Dedifferentiated amniotic fluid mesenchymal stem cell (primary cell): Measurements from ENCODE around the gene ULK4.
"Not testable (repeated sequence)": the region's sequence is repeated elsewhere in the genome, so short reads cannot be mapped to it uniquely, and the experiment has no call there.

Experiments used
- DNase-seq: peaks from one replicate; pipeline ENCODE4 v3.0.0-alpha.2; 2016; ENCODE audit errors: extremely low spot score

Gene ULK4

GRCh38 chr3:41872157-41872556, 89.7 kb downstream of the ULK4 start:
- DNase-seq, result no peak

DNA sequence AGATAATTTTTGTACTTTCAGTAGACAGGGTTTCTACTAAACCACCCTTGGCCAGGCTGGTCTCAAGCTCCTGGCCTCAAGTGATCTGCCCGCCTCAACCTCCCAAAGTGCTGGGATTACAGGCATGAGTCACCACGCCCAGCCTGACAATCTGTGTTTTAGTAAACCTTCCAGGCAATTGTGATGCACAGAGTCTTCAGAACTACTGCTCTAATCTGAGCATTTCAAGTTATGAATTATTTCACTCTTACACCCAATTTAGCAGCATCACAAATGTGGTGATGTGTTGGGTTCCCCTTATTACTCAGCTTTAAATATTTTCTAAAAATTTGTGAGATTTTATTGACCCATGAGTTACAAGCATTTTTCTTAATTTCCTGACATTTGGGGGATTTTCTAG, 94.4 kb downstream of the ULK4 start:
- DNase-seq, result no peak

GRCh38 chr3:41866298-41866697, 95.6 kb downstream of the ULK4 start:
- no peak for DNase-seq

- DNase-seq, result no peak
These were observed 98.9 kb downstream of the ULK4 start for GRCh38 chr3:41863024-41863423.

DNA sequence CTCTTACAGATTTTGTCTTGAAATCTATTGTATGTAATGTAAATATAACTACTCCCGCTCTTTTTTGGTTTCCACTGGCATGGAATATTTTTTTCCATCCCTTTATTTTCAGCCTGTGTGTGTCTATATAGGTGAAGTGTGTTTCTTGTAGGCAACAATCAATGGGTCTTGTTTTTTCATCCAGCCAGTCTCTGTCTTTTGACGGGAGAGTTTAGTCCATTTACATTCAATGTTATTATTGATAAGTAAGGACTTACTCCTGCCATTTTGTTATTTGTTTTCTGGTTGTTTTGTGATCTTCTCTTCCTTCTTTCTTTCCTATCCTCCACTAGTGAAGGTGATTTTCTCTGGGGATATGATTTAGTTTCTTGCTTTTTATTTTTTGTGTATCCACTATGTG, 101.4 kb downstream of the ULK4 start:
- DNase-seq, result not testable (repeated sequence)

GRCh38 chr3:41854956-41855355, 106.9 kb downstream of the ULK4 start:
- no peak for DNase-seq

- DNase-seq, result no peak
These were observed 108.2 kb downstream of the ULK4 start for GRCh38 chr3:41853540-41854196.

GRCh38 chr3:41848753-41849574, 112.9 kb downstream of the ULK4 start:
- DNase-seq, result no peak

GRCh38 chr3:41847679-41848078, 114.2 kb downstream of the ULK4 start:
- no peak for DNase-seq

- no peak for DNase-seq
These were observed 115.1 kb downstream of the ULK4 start for GRCh38 chr3:41846850-41847249.

DNA sequence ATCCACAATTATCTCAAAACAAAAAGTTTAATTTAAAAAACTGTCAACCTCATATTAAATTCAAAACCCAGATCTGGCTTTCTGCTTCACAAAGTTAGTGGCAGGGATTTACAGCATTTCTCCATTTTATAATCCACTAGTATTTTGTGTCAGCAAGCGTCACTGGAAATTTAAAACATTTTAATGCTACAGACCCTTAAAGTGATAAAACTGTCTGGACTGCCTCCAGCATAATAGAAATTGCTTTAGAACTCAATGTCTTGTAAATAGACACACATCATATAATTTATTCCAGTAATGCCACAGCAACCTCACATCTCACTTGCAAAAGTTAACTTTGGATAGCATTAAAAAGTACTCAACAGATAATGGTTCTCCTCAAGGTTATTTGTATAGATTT, 116.1 kb downstream of the ULK4 start:
- DNase-seq, result no peak

DNA sequence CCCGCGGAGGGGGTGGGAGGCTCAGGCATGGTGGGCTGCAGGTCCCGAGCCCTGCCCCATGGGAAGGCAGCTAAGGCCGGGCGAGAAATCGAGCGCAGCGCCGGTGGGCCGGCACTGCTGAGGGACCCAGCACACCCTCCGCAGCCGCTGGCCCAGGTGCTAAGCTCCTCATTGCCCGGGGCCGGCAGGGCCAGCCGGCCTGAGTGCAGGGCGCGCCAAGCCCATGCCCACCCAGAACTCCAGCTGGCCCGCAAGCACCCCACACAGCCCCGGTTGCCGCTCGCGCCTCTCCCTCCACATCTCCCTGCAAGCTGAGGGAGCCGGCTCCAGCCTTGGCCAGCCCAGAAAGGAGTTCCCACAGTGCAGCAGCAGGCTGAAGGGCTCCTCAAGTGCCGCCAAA, 117.6 kb downstream of the ULK4 start:
- not testable (repeated sequence) for DNase-seq

DNA sequence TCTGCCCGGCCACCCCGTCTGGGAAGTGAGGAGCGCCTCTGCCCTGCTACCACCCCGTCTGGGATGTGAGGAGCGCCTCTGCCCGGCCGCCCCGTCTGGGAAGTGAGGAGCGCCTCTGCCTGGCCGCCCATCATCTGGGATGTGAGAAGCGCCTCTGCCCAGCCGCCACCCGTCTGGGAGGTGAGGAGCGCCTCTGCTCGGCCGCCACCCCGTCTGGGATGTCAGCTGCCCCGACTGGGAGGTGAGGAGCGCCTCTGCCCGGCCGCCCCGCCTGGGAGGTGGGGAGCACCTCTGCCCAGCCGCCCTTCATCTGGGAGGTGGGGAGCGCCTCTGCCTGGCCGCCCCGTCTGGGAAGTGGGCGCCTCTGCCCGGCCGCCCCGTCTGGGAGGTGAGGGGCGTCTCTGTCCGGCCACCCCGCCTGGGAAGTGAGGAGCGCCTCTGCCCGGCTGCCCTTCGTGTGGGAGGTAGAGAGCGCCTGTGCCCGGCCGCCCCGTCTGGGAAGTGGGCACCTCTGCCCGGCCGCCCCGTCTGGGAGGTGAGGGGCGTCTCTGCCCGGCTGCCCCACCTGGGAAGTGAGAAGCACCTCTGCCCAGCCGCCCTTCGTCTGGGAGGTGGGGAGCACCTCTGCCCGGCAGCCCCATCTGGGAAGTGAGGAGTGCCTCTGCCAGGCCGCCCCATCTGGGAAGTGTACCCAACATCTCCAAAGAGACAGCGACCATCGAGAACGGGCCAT, 120.8 kb downstream of the ULK4 start:
- DNase-seq, result not testable (repeated sequence)

- DNase-seq, result no peak
These were observed 125.4 kb downstream of the ULK4 start for GRCh38 chr3:41836360-41837134.

DNA sequence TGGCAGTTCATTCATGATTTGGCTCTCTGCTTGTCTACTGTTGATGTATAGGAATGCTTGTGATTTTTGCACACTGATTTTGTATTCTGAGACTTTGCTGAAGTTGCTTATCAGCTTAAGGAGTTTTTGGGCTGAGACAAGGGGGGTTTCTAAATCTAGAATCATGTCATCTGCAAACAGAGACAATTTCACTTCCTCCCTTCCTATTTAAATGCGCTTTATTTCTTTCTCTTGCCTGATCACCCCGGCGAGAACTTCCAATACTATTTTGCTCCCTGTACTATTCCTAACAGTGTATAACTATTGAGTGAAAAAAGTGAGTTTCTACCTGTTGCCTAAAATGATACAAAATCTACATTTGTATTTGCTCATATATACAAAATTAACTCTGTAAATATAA, 128.3 kb downstream of the ULK4 start:
- no peak for DNase-seq

DNA sequence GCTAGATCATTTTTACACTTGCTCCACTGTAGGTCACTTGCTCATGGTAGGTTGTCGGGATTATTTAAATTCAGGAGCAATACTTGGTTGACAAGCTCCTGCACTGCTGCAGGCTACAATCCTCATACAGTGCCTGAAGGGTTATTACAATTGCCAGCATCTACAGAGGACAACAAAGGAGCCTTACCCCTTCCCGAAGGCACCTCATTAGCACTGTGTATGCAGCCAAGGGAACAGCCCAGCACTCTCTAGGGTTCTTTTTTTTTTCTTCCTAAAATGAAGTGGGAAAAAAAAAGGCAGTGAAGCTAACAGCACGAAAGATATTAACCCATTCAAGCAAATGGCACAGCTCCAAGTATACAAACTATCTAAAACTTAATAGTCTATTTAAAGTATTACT, 142.7 kb downstream of the ULK4 start:
- DNase-seq, result no peak

- DNase-seq, result no peak
These were observed 153.3 kb downstream of the ULK4 start for GRCh38 chr3:41808618-41809017.

- no peak for DNase-seq
These were observed 153.8 kb downstream of the ULK4 start for GRCh38 chr3:41808152-41808551.

DNA sequence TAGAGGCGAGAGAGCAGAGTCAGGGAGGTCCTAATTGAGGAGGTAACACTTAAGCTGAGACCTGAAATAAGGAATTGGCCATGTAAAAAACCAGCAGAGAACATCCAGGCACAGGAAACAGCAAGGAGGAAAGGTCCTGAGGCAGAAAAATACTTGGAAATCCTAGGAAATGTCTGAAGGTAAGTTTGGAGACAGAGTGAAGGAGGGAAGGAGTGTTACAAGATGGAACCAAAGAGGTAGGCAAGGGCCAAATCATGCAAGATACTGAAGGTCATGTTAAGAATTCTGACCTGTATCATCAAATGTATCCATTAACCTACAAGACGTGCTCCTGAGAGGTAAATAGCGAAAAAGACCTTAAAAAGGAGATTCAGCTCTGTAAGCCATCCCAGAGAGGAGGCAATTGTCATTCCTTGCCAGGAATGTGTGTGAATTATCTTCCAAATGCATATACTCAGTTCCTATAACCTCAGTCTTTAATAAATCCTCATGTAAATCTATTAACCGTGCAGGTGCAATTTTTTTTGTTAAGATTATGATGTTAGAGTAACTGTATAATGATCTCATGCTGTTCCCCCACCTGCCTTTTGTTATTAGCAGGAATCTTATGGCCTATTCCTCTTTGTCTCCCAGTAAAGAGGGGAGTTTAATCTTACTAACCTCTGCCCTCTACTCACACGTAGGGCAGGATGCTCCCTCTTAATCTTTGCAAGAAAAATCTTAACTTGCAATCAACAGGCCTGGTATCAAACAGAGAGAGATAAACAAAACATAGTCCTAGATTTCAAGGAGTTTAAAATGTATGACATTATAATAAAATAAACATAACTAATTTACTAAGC, 166.9 kb downstream of the ULK4 start:
- no peak for DNase-seq

DNA sequence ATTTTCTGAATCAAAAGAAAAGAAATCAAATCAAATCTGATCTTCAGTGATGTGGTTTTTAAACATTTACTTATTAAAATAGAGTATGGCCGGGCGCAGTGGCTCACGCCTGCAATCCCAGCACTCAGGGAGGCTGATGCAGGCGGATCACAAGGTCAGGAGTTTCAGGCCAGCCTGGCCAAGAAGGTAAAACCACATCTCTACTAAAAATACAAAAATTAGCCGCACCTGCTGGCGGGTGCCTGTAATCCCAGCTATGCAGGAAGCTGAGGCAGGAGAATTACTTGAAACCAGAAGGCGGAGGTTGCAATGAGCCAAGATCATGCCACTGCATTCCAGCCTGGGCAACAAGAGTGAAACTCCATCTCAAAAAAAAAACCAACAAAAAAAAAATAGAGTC, 169.1 kb downstream of the ULK4 start:
- DNase-seq, result no peak

- DNase-seq, result no peak
These were observed 192.8 kb downstream of the ULK4 start for GRCh38 chr3:41769106-41769505.
